ENCODE results near the gene SSR2. TPM values are rescaled to one million over a fixed set of nuclear protein-coding genes. Genes with fewer than 3 reads are reported as not detected.

Gene SSR2
- total RNA-seq, 4 donors from 2014 or later, result 103 to 157 (median 146) TPM

GRCh38 chr1:155976913-155977689 is 43.6 kb downstream of the SSR2 start:
- Histone ChIP-seq H3K9me3 (no peaks in the 10 kb centered on the region), H3K27me3 (no peaks in the 10 kb centered on the region), H3K36me3 (no peaks in the 10 kb centered on the region), H3K4me3 (peak overlapping the region; percentile 73 to 92), H3K27ac (peak overlapping the region; percentile 93 to 99 (median 96)), H3K4me1 (peaks cover 18 to 88% (median 63%) of the 10 kb centered on the region in 3 donors)
- 0% methylated on average over 3 to 4 of the region's 5 CpGs for WGBS, 2 donors (ENCODE audit: low coverage in 1 of 2)
- no peak for ATAC-seq
- TF ChIP-seq POLR2AphosphoS5 (IDR thresholded peaks at IDR 0.05) (no peak), CTCF (IDR thresholded peaks at IDR 0.05) (no peak), POLR2A (IDR thresholded peaks at IDR 0.05) (no peak), EP300 (IDR thresholded peaks at IDR 0.05) (no peak)

GRCh38 chr1:155976062-155976912 is 44.5 kb downstream of the SSR2 start:
- no peaks in the 10 kb centered on the region for H3K9me3 ChIP-seq
- ATAC-seq, result peak; percentile 31
- H3K4me1 ChIP-seq, result peaks cover 18 to 88% (median 68%) of the 10 kb centered on the region in 3 donors
- 0% methylated on average over 8 to 11 of the region's 14 CpGs for whole genome bisulfite sequencing, 2 donors (ENCODE audit: low coverage in 1 of 2)
- no peak for TF ChIP-seq EP300 (IDR thresholded peaks at IDR 0.05)
- TF ChIP-seq POLR2AphosphoS5 (IDR thresholded peaks at IDR 0.05), result peak; percentile 44
- no peak for TF ChIP-seq POLR2A (IDR thresholded peaks at IDR 0.05)
- no peak for TF ChIP-seq CTCF (IDR thresholded peaks at IDR 0.05)
- H3K36me3 ChIP-seq, result no peaks in the 10 kb centered on the region
- H3K27me3 ChIP-seq, result no peaks in the 10 kb centered on the region
- peak overlapping the region; percentile 93 to 99 (median 96) for H3K27ac ChIP-seq
- H3K4me3 ChIP-seq, result peak overlapping the region; percentile 73 to 92

- whole genome bisulfite sequencing, 2 donors (ENCODE audit: low coverage in 1 of 2), result 0 to 14% methylated on average over 4 of the region's 4 CpGs
- Histone ChIP-seq H3K4me1 (peaks cover 15 to 88% (median 68%) of the 10 kb centered on the region in 3 donors), H3K9me3 (no peaks in the 10 kb centered on the region), H3K36me3 (no peaks in the 10 kb centered on the region), H3K27ac (peak overlapping the region; percentile 93 to 99 (median 96)), H3K4me3 (peak overlapping the region; percentile 73 to 92), H3K27me3 (no peaks in the 10 kb centered on the region)
- TF ChIP-seq POLR2A (IDR thresholded peaks at IDR 0.05) (no peak), EP300 (IDR thresholded peaks at IDR 0.05) (no peak), POLR2AphosphoS5 (IDR thresholded peaks at IDR 0.05) (no peak), CTCF (IDR thresholded peaks at IDR 0.05) (no peak)
- ATAC-seq, result no peak
Observed at GRCh38 chr1:155975375-155976061, 45.2 kb downstream of the SSR2 start.

- WGBS, 2 donors (ENCODE audit: low coverage in 1 of 2), result 0 to 3% methylated on average over 5 to 7 of the region's 13 CpGs
- no peaks in the 10 kb centered on the region for H3K9me3 ChIP-seq
- ATAC-seq, result no peak
- peak overlapping the region; percentile 93 to 99 (median 96) for H3K27ac ChIP-seq
- peak overlapping the region in 1 of 2 donors; percentile 73 for H3K4me3 ChIP-seq
- TF ChIP-seq CTCF (IDR thresholded peaks at IDR 0.05), result no peak
- TF ChIP-seq POLR2A (IDR thresholded peaks at IDR 0.05), result no peak
- TF ChIP-seq POLR2AphosphoS5 (IDR thresholded peaks at IDR 0.05), result no peak
- no peak for TF ChIP-seq EP300 (IDR thresholded peaks at IDR 0.05)
- H3K36me3 ChIP-seq, result no peaks in the 10 kb centered on the region
- H3K4me1 ChIP-seq, result peaks cover 11 to 88% (median 68%) of the 10 kb centered on the region in 3 donors
- H3K27me3 ChIP-seq, result no peaks in the 10 kb centered on the region
Observed at GRCh38 chr1:155974208-155975115, 46.3 kb downstream of the SSR2 start.
